BE2C (cell line): ENCODE data around the gene NF1.

Experiments
- DNase-seq: peaks from one replicate; pipeline ENCODE4 v3.0.0-alpha.2; 2020
- H3K27me3 ChIP-seq: fragments of 250-450 bp; sonication (Bioruptor Pico); 2 replicates; pipeline ENCODE4 v1.5.1; 2020; ENCODE audit warnings: mild to moderate bottlenecking
- H3K36me3 ChIP-seq: fragments of 250-450 bp; sonication (Bioruptor Pico); 2 replicates; pipeline ENCODE4 v1.5.1; 2020; ENCODE audit warnings: mild to moderate bottlenecking
- H3K4me1 ChIP-seq: fragments of 250-450 bp; sonication (Bioruptor Pico); 2 replicates; pipeline ENCODE4 v1.5.1; 2020
- H3K4me3 ChIP-seq: 2 replicates; pipeline ENCODE4 v1.5.1; 2011; ENCODE audit warnings: low read depth, low read length
- H3K9me3 ChIP-seq: fragments of 250-450 bp; sonication (Bioruptor Pico); 2 replicates; pipeline ENCODE4 v1.5.1; 2020
- TF ChIP-seq, protein P1 (sequence below): IDR thresholded peaks from 2 replicates; pipeline ENCODE4 v1.5.1; 2012; ENCODE audit warnings: mild to moderate bottlenecking, low read depth, low read length

The NF1 gene

DNA sequence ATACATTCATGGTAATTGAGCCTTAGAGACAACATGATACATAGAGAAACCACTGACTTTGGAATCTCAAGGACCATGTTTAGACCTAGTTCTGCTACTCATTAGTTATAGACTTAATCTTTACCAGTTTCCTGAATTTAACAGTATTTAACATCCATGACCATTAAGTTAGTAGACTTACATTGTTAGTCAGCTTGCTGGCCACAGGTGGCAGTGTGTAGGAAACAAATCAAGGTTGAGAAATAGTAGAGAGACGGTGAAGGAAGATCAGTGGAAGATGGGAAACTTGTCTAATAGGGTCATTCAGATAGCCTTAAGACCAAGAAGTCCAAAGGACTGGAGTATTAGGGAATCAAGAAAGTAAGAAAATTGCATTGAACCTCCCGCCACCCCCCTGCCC lies 171.3 kb downstream of the NF1 start:
- Histone ChIP-seq H3K27me3 (no peaks in the 10 kb centered on the region), H3K4me1 (no peaks in the 10 kb centered on the region), H3K36me3 (no peaks in the 10 kb centered on the region), H3K9me3 (no peaks in the 10 kb centered on the region), H3K4me3 (no peak overlapping the region)
- DNase-seq, result no peak
- TF ChIP-seq, protein P1, sequence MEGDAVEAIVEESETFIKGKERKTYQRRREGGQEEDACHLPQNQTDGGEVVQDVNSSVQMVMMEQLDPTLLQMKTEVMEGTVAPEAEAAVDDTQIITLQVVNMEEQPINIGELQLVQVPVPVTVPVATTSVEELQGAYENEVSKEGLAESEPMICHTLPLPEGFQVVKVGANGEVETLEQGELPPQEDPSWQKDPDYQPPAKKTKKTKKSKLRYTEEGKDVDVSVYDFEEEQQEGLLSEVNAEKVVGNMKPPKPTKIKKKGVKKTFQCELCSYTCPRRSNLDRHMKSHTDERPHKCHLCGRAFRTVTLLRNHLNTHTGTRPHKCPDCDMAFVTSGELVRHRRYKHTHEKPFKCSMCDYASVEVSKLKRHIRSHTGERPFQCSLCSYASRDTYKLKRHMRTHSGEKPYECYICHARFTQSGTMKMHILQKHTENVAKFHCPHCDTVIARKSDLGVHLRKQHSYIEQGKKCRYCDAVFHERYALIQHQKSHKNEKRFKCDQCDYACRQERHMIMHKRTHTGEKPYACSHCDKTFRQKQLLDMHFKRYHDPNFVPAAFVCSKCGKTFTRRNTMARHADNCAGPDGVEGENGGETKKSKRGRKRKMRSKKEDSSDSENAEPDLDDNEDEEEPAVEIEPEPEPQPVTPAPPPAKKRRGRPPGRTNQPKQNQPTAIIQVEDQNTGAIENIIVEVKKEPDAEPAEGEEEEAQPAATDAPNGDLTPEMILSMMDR, result no peak

DNA sequence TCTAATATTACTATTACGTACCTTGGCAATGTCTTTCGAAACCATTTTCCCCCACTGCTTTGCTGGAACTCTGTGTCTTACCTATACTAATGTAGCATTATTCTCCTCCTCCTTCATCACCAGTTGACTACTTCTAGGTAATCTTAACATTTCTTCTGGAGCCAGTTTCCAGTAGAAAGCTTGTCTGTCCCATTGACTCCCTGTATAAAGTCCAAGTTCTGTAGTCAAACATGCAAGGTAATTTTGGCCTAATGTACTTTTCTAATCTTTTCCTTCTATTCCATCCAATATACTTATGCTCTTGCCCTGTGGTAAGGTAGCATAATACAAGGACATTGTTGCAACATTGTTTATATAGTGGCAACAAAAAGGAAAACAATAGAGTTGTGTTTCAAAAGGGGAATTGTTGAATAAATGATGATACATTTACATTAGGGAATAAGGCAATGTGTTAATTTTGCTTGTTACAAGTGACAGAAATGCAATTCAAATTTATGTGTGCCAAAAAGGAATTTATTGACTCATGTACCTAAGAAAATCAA lies 174.3 kb downstream of the NF1 start:
- Histone ChIP-seq H3K36me3 (no peaks in the 10 kb centered on the region), H3K4me1 (no peaks in the 10 kb centered on the region), H3K4me3 (no peak overlapping the region), H3K27me3 (no peaks in the 10 kb centered on the region), H3K9me3 (no peaks in the 10 kb centered on the region)
- TF ChIP-seq, protein P1, result no peak
- no peak for DNase-seq

DNA sequence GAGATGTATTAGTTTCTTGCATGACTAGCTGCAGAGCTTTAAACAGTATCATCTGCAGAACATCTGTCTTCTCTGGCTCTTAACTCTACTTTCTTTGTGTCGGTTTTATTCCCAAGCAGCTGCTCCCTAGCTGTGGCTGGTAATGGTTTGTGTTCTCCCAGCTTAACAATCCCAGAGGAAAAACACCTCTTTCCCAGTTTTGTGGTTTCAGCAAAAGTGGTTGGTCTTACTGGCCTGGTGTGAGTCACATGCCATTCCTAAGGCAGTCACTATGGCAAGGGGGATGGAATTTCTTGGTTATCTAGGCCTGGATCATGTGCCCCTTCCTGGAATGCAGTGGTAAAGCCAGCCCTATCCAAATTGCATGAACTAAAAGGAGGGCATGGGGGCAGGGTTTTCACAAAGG lies 174.8 kb downstream of the NF1 start:
- no peaks in the 10 kb centered on the region for H3K9me3 ChIP-seq
- no peak for DNase-seq
- H3K4me3 ChIP-seq, result no peak overlapping the region
- no peaks in the 10 kb centered on the region for H3K36me3 ChIP-seq
- H3K27me3 ChIP-seq, result no peaks in the 10 kb centered on the region
- TF ChIP-seq, protein P1, result no peak
- H3K4me1 ChIP-seq, result no peaks in the 10 kb centered on the region

DNA sequence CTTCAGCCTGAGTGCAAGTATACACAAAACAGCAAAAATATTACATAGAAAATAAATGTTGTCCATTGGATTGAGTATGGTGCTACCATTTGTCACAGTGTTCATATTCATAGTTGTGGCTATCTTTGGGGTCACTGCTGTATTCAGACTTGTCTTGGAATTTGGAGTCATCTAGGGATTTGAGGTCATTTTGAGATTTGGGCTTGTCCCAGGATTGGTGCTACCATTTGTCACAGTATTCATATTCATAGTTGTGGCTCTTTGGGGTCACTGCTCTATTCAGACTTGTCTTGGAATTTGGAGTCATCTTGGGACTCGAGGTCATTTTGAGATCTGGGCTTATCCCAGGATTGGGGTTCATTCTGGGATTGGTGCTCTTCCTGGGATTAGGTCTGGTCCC lies 177.5 kb downstream of the NF1 start:
- Histone ChIP-seq H3K9me3 (no peaks in the 10 kb centered on the region), H3K4me3 (no peak overlapping the region), H3K36me3 (no peaks in the 10 kb centered on the region), H3K27me3 (no peaks in the 10 kb centered on the region), H3K4me1 (no peaks in the 10 kb centered on the region)
- no peak for DNase-seq
- TF ChIP-seq, protein P1, result no peak

DNA sequence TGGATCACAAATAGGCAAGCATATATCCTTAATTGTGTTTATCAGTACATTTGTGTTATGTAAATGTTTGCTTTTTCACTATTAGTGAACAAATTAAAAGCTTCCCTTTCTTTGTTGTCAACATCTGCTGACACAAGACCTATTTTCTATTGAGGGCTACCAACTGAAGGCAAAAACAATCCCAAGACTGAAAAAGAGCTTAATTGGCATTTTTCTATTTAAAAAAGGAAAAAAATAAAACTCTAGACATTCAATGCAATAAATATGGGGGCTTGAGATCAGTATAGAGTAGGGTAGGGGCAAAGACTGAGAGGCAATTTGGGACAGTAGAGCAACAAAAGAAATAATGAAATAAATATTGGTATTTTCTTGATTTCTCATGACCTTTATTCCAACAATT lies 178.0 kb downstream of the NF1 start:
- no peak overlapping the region for H3K4me3 ChIP-seq
- H3K36me3 ChIP-seq, result no peaks in the 10 kb centered on the region
- H3K4me1 ChIP-seq, result no peaks in the 10 kb centered on the region
- no peak for DNase-seq
- TF ChIP-seq, protein P1, result no peak
- no peaks in the 10 kb centered on the region for H3K27me3 ChIP-seq
- no peaks in the 10 kb centered on the region for H3K9me3 ChIP-seq

DNA sequence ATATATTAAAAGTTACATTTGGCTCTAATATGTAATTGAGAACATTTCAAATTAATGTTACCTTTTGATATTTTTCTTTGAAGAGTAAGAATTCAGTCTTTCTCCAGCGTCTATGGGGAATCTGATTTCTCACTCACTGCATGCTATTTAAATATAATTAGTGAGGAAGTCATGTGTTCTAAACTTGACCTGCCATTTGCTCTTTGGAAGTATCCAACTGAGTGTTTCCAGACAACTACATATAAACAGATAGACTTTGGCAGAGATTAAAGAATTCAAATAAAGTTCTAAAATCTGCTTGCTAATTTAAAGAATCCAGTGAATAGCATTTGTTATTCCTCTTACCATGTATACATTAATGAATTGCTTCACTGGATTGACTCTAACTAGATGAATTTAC lies 178.7 kb downstream of the NF1 start:
- no peak for DNase-seq
- no peak overlapping the region for H3K4me3 ChIP-seq
- TF ChIP-seq, protein P1, result no peak
- no peaks in the 10 kb centered on the region for H3K36me3 ChIP-seq
- no peaks in the 10 kb centered on the region for H3K27me3 ChIP-seq
- H3K9me3 ChIP-seq, result no peaks in the 10 kb centered on the region
- no peaks in the 10 kb centered on the region for H3K4me1 ChIP-seq
